ENCODE data around the gene XCR1. TPM values are rescaled to one million over a fixed set of nuclear protein-coding genes. Genes with fewer than 3 reads are reported as not detected.

XCR1 gene
- total and polyA plus RNA-seq, 2 of the 8 experiments (the other 6 are each of a cell fraction or from before 2014, with no cell fraction given), result 0.53 TPM; not detected in 1

- POLR2A ChIA-PET (ENCODE audit: partially characterized antibody), result interaction anchor here (1.0 kb wide), 1 partner anchor 22 kb away, joined by 3 read pairs; no protein-coding TSS in a partner anchor
- WGBS, 2 experiments (ENCODE audit: extremely low coverage in 1 of 2, insufficient coverage in 1 of 2, insufficient read length in 1 of 2, insufficient replicate concordance in 2 of 2, low coverage in 1 of 2, low lambda C conversion rate in 2 of 2, missing lambda C conversion rate in 1 of 2), result 97% methylated on average over 6 of the region's 7 CpGs; no CpG with 5 or more reads in 1 of the 2 experiments
- CTCF ChIA-PET (ENCODE audit: partially characterized antibody), result interaction anchor here (0.6 to 3.6 kb wide), 6 partner anchors 11 to 469 kb away, joined by 3 to 11 read pairs (median 3); no protein-coding TSS in a partner anchor
- no peak for TF ChIP-seq ZNF274 (IDR thresholded peaks at IDR 0.05; ENCODE audit: borderline replicate concordance, extremely low read depth, low read length)
- TF ChIP-seq, protein P1, sequence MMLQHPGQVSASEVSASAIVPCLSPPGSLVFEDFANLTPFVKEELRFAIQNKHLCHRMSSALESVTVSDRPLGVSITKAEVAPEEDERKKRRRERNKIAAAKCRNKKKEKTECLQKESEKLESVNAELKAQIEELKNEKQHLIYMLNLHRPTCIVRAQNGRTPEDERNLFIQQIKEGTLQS (IDR thresholded peaks at IDR 0.05; ENCODE audit: insufficient read depth, low read depth, low read length), result no peak
- TF ChIP-seq EZH2 (IDR thresholded peaks at IDR 0.05; ENCODE audit: low read depth, low read length, severe bottlenecking), result no peak
- TF ChIP-seq, protein P2, sequence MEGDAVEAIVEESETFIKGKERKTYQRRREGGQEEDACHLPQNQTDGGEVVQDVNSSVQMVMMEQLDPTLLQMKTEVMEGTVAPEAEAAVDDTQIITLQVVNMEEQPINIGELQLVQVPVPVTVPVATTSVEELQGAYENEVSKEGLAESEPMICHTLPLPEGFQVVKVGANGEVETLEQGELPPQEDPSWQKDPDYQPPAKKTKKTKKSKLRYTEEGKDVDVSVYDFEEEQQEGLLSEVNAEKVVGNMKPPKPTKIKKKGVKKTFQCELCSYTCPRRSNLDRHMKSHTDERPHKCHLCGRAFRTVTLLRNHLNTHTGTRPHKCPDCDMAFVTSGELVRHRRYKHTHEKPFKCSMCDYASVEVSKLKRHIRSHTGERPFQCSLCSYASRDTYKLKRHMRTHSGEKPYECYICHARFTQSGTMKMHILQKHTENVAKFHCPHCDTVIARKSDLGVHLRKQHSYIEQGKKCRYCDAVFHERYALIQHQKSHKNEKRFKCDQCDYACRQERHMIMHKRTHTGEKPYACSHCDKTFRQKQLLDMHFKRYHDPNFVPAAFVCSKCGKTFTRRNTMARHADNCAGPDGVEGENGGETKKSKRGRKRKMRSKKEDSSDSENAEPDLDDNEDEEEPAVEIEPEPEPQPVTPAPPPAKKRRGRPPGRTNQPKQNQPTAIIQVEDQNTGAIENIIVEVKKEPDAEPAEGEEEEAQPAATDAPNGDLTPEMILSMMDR (IDR thresholded peaks at IDR 0.05; ENCODE audit: control extremely low read depth in 1 of 3, insufficient read depth in 1 of 3, low read depth in 1 of 3, low read length in 3 of 3), result no peak
- TF ChIP-seq POU5F1 (IDR thresholded peaks at IDR 0.05; ENCODE audit: low read depth, low read length), result no peak
- TF ChIP-seq CEBPB (IDR thresholded peaks at IDR 0.05; ENCODE audit: low read depth, low read length), result no peak
- TF ChIP-seq SP4 (IDR thresholded peaks at IDR 0.05; ENCODE audit: low read length), result no peak
- no peak for TF ChIP-seq HDAC6 (IDR thresholded peaks at IDR 0.05; ENCODE audit: low read depth, low read length)
- no peak for TF ChIP-seq TAF7 (optimal IDR thresholded peaks at IDR 0.05; ENCODE audit: borderline replicate concordance, low read depth, low read length)
- TF ChIP-seq ASH2L (IDR thresholded peaks at IDR 0.05; ENCODE audit: low read length), result no peak
- TF ChIP-seq MAFK (IDR thresholded peaks at IDR 0.05; ENCODE audit: low read depth, low read length), result no peak
These were observed 47.0 kb downstream of the XCR1 start for GRCh38 chr3:45980229-45980813.

More at GRCh38 chr3:45980229-45980813, 47.0 kb downstream of the XCR1 start:
- Histone ChIP-seq H4K8ac (ENCODE audit: extremely low read depth, insufficient read depth, low read length) (no peak overlapping the region), H2BK12ac (ENCODE audit: low read depth, low read length) (no peak overlapping the region), H3K18ac (ENCODE audit: extremely low read depth, low read length) (no peak overlapping the region), H2BK20ac (ENCODE audit: low read length) (no peak overlapping the region), H3K9ac (replicated peaks in 1 of 4; ENCODE audit: extremely low read depth in 1 of 4, low read depth in 3 of 4, low read length in 3 of 4) (no peak overlapping the region), H3K4me2 (ENCODE audit: insufficient read depth in 1 of 2, low read depth in 2 of 2, low read length in 2 of 2) (no peak overlapping the region), H3K79me2 (ENCODE audit: control insufficient read depth in 1 of 2, insufficient read depth in 2 of 2, low read length in 2 of 2) (no peaks in the 10 kb centered on the region), H2BK120ac (replicated peaks; ENCODE audit: low read depth, low read length) (no peak overlapping the region), H2BK5ac (ENCODE audit: low read depth, low read length) (no peak overlapping the region), H2AFZ (ENCODE audit: low read length) (no peak overlapping the region), H3K4me1 (replicated peaks in 1 of 4; ENCODE audit: control insufficient read depth in 3 of 4, insufficient read depth in 4 of 4, low read length in 3 of 4) (no peaks in the 10 kb centered on the region), H3K79me1 (ENCODE audit: low read depth, low read length) (no peaks in the 10 kb centered on the region), H3K27me3 (replicated peaks in 1 of 4; ENCODE audit: control insufficient read depth in 3 of 4, extremely low read depth in 1 of 4, insufficient read depth in 3 of 4, low read length in 3 of 4) (no peaks in the 10 kb centered on the region), H3K36me3 (ENCODE audit: control insufficient read depth in 2 of 4, insufficient read depth in 4 of 4, low read length in 3 of 4) (peaks cover 11 to 68% (median 54%) of the 10 kb centered on the region in 4 experiments), H4K5ac (ENCODE audit: insufficient read length, low read depth, low read length) (no peak overlapping the region), H3K56ac (replicated peaks; ENCODE audit: insufficient read length, low read depth, low read length) (no peak overlapping the region), H3K23me2 (ENCODE audit: low read depth, low read length) (no peaks in the 10 kb centered on the region), H3K4me3 (ENCODE audit: extremely low read depth in 1 of 4, insufficient read depth in 2 of 4, low read depth in 3 of 4, low read length in 4 of 4) (no peak overlapping the region), H2BK15ac (ENCODE audit: low read length) (no peak overlapping the region), H3K23ac (ENCODE audit: insufficient read length) (no peak overlapping the region), H4K91ac (replicated peaks; ENCODE audit: insufficient read length, low read length) (no peak overlapping the region), H3K27ac (ENCODE audit: low read depth, low read length) (no peak overlapping the region), H4K20me1 (replicated peaks in 1 of 2; ENCODE audit: control insufficient read depth in 1 of 2, insufficient read depth in 2 of 2, low read length in 2 of 2) (peaks cover 0 to 1% of the 10 kb centered on the region in 2 experiments), H3K4ac (replicated peaks; ENCODE audit: insufficient read length, low read depth, low read length) (no peak overlapping the region), H3K14ac (ENCODE audit: insufficient read length) (no peak overlapping the region), H2AK5ac (ENCODE audit: low read depth, low read length) (no peak overlapping the region), H3K9me3 (ENCODE audit: insufficient read depth in 2 of 2, low read depth in 1 of 2, low read length in 1 of 2) (no peaks in the 10 kb centered on the region)
- DNase-seq (ENCODE audit: low read depth in 1 of 2, low spot score in 2 of 2) (no peak), FAIRE-seq (no peak)

Measured in H1 (cell line).